Stimulated activated CD8-positive, alpha-beta memory T cell treated with anti-CD3 and anti-CD28 coated beads, Interleukin-7, amount 100 ng/mL, for 48 hours (primary cell): ENCODE measurements around the gene SEZ6L.

ENCODE experiments used
- DNase-seq, 2 donors: peaks; one replicate each; pipeline ENCODE4 v3.0.0-alpha.2; 2020; ENCODE audit warnings: low read depth in 1 of 2; ENCODE audit errors: extremely low read depth in 1 of 2

SEZ6L gene

DNA sequence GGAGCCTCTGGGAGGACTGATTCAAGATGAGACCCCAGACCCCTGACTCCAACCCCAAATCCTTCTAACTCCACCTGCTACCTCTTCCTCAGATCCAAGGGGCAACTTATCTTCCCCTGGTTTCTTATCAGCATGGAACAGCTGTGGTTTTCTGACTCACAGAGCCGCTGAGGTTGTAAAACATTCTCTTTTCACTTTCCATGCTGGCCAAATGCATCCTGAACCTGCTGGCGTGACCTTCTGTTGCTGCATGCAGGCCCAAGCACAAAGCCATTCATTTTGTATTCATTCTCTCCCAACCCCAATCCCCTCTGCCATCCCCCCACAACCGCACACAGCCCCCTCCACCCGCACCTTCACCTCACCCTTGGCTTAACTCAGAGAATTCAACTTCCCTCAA is 70.3 kb downstream of the SEZ6L start:
- DNase-seq, result no peak

DNA sequence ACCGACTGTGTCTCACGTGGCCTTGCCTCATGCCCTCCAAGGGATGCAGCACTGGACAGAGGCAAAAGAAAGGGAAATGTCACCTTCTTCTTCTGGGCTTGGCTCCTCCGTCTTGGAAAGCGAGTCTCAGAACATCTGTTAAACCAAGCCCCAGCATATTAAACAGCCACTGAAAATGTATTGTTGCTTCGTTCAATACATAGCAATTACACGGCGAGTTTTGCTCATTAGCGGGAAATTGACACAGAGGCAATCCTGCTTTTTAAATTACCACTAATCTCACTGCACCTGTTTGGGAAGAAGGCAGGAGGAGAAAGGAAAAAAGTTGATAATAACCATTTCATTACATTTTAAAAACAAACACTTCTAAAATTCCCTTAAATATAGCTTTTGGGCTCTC is 72.1 kb downstream of the SEZ6L start:
- DNase-seq, result no peak

DNA sequence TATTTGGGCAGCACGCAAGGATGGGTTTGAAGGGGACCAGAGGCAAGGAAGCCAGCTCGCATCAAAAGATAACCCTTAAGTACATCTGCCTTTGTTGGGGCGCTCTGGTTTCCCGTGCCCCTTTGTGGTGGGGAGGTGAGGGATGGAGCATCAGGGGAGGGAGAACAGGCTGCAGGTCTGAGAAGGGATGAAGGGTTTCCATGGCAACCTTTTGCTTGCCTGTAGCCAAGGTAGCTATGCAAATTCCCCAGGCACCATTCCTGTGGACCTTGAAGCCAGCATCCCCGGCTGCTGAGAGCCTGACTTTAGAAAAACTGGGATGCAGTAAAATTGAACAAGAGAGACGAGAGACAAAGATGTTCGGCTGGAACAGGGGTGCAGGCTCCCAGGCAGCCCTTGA is 75.7 kb downstream of the SEZ6L start:
- DNase-seq, result no peak

DNA sequence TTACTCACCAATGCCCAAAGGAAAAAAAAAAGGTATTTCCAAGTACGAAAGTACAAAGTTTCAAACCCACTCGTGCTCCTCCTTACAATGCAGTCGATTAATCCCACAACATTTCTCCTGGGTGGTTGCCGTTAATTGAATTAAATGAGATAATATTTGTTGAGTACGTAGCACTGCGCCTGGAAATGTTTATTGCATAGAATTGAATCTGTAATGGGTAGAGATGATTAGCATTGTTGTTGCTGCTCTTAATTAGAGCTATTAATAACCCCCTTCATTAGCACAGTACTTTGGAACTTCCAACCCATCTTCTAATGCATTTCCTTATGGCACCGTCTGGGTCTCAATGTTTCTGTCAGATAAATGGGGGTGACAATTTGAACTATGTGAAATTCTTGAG is 77.3 kb downstream of the SEZ6L start:
- no peak for DNase-seq

DNA sequence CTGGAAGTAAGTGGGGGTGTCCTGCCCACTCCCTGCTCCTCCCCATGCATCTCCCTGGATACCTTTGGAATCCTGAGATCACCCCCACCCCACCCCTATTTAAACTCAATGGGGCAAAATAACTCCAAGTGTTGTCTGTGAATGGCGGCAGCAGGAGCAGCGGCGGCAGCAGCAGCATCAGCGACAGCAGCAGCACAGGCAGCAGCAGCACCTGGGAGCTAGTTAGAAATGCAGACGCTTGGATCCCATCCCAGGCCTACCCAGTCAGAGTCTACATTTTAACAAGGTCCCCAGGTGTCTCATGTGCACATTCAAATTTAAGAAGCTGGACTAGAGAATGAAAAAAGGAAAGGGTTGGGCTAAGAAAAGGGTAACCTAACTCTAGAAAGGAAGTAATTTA is 82.6 kb downstream of the SEZ6L start:
- no peak for DNase-seq

DNA sequence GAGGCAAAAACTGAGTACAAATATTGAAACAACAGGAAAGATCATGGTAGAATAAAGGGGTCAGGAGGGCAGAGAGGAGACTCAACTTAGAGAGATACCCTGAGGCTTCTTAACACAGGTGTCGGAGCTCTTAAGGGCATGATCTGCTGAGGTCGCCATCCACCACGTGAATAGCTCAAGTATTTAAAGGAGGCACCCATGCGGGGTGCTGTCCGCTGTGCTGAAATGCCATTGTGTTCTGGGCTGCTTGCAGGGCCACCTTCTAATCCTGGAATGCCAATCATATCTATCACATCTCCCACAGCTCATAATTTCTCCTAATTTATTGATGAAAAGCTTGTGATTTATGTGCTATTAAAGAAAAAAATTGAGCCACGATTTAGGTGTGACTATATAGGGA is 90.2 kb downstream of the SEZ6L start:
- DNase-seq, result no peak

DNA sequence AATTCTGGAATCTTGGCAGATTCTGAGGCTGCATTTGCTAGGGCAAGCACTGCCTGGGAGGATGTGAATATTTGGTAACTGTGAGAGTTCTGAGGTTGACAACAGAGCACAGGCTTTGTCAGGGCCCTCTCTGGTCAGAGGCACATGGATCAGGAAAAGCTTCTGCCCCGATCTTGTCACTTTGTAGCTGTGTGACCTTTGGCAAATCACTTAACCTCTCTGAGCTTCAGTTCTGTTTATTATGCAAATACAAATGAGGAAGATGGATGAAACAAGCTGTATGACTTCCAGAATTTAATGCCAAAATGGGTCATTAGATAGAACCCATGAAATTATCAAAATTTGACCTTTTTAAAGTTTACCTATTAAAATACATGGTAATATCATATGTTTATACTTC is 94.9 kb downstream of the SEZ6L start:
- no peak for DNase-seq

DNA sequence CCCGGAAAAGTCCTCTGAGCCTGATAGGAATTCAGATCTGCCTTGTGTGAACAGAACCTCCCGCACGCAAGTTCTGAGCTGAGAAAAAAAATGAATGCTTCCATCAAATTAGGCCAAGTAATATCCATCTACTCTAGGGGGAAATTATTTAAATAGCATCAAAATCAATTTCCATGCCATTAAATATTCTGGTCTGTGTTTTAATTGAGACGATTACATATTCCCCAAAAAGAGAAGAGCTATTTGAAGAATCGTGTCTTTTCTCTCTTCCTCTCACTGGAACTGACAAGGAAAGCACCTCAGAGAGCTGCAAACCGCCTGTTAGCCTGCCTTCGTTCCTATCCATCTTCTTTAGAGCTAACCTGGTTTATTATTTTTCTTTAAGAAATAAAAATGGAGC is 96.0 kb downstream of the SEZ6L start:
- DNase-seq, result no peak

DNA sequence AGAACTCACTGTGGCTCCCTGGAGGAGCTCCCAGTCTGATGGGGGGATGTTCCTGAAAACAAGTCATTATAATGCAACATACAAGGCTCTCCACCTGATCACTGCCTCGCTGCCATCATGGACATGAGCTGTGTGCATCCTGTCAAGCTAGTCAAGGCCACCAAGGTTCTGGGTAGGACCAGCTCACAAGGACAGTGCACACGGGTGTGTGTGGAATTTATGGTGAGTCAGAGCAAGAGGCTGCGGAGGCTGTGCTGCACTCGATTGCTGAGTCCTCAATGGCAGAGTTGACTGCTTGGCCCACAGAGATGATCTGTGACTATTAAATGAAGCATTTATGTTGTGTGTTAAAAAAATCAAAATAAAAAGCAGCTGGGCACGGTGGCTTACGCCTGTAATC is 96.6 kb downstream of the SEZ6L start:
- DNase-seq, result no peak

DNA sequence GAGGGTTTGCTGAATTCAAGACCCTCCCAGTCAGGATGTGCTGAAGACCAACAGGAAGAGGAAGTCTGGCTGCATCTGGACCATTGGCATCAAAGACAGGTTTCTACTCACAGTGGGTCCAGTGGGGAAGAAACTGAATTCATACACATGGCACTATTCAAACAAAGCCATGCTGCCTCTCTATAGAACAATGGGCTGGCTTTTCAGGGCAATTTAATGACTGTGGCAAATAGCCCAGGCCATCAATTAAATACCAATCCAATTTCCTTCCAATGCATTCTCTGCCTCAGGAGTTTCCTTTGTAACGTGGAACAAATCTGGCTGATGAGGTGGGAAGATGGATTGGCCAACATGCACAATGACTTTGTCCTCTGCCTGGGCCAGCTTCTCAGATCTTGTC is 98.6 kb downstream of the SEZ6L start:
- DNase-seq, result no peak

DNA sequence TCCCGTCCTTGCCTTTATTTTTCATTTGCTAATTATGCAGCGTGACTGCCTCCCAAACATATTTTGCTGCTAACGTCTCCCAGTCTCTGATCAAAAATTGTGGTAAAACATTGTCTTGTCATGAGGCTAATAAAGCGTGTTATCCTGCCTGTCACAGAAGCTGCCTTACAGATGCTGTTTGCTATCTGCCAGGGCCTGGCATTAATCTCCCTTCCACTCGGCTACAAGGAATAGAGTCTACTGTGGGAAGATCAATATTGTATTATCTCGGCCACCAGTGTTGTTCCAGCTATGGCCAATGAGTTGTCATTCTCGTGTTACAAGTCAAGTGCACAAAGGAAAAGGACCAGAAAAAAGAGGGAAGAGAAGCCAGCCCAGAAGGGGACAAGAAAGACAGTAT is 100.3 kb downstream of the SEZ6L start:
- no peak for DNase-seq

DNA sequence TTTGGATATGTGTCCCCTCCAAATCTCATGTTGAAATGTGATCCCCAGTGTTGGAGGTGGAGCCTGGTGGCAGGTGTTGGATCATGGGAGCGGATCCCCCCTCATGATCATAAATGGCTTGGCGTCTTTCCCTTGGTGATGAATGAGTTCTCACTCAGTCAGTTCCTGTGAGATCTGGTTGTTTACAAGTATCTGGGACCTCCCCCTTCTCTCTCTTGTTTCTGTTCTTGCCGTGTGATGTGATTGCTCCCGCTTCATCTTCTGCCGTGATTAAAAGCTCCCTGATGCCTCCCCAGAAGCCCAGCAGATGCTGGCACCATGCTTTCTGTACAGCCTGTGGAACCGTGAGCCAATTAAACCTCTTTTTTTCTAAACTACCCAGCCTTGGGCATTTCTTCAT is 102.2 kb downstream of the SEZ6L start:
- no peak for DNase-seq

DNA sequence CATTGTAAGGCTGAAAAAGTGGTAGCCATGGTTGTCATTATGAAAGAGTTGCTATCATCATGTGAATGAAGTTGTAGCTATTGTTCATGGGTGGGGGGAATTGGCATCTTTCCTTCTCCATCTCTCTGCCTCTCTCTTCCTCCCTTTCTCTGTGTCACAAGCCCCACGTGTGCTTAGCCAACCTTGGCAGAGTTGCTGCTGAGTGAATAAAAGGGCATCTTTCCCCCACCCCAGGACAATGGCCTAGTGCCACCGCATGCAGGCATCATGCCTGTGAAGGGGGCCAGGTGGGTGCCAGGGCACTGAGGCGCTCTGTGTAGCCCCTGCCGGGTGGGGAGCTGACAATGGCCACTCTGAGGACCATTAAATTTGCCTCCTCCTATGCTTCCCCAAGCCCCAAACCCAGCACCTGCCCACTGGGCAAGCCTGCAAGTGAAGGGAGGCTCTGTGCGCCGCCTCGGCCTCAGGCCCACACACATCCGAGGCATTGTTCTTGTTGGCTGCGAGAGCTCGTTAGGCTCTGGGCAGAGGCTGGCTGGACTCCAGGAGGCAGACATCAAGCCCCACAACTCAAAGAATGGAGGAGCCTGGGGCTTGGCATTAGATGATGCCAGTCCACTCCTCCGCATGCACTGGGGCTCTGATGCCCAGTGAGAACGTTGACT is 103.9 kb downstream of the SEZ6L start:
- DNase-seq, result no peak

DNA sequence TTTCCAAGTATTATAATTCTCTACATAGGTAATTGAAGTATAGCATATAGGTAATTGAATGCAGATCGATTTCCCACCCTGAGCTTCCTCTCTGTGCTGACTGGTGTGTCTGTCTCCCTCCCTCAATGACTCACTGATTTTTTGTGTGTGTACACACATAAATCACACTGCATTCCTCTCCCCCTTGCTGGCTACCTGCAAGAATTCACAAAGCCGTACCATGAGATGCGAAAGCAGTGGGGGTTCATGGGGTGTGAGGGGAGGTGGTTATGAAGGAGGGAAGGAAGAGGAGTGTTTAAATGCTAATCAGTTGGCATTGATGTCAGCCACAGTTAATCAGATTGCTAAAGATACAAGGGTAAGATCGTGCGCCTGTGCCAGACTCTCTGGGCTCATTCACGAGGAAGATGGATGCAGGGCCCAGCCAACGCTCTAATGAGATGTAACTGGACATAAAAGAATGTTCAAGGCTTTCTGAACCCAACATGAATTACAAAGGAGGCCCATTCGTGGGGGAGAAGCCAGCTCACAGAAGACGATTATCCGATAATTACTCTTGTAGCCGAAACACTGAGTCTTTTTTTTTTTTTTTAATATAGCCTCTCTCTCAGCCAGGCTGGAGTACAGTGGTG is 107.4 kb downstream of the SEZ6L start:
- DNase-seq, result no peak

DNA sequence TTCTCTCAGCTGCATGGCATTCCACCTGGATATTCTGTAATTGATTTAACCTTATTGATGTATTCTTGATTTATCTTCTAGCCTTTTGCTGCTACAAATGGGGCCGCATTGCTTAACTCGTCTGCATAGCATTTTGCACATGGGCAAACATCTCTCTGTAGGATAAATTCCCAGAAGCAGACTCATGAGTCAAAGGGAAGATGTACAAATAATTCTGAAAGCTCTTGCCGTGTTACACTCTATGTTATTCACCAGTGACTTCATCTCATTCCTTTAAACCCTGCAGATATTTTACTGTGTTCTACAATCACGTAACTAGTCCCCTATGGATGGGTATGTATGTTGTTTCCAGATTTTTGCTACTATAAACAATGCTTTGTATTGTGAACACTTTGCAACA is 112.7 kb downstream of the SEZ6L start:
- DNase-seq, result no peak

DNA sequence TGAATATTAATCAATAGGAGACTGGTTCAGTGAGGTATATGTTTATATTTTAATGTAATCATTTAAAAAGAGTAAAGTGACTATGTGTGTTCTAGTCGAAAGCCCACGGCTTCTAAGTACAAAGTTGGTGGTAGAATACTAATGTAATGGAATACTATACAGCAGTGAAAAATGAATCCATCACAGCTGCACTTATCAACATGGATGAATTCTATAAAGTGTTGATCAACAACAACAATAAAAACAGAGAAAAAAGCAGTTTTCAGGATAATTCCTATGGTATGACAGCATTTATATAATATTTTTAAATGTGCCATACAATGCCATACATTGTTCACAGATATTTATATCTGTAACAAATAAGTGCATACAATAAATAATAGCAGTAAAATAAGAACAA is 114.1 kb downstream of the SEZ6L start:
- DNase-seq, result no peak

DNA sequence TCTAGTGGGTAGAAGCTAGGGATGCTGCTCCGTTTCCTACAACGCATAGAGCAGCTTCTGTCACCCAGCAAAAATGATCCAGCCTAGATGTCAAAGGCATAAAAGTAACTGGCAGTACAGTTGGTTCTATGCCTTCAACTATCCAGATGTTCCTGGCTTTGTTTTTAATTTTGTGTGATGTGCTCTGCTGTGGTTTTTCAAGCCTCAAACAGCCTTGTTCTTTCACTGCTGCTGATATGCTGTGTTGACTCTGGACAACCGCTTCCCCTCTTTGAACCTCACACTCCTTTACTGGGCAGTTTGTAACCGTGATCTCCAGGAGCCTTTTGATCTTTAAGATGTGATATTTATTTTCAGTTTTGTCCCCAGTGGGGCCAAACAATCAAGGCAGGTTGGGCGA is 116.4 kb downstream of the SEZ6L start:
- DNase-seq, result no peak

DNA sequence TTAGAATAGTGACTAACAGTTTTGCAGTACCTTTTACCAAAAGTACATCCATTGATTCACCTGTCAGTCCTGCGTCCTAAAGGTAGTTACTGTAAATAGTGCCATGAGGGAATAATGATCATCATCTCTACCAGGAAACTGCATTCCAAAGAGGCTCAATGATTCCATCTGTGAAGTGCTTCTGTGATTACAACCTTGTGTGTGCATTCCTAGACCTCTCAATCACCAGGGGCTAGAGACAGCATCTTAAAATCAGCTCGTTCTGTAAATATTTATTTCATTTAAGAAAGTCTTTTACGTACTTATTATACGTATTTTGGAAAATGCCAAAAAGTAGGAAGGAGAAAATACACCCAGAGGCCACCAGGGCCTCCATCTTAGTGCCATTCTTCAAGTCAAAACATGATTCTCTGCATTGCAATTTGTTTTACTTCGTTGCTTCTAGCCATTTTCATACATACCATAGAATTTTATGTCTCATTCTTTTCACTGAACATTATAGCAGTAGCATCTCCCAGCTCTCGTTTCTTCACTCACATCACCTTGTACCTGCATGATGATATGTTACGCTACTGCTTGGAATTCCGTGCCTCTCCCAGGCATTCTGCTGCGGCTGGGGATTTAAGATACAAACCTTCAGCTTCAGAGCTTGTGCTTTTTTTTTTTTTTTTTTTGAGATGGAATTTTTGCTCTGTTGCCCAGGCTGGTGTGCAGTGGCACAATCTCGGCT is 117.0 kb downstream of the SEZ6L start:
- DNase-seq, result no peak

DNA sequence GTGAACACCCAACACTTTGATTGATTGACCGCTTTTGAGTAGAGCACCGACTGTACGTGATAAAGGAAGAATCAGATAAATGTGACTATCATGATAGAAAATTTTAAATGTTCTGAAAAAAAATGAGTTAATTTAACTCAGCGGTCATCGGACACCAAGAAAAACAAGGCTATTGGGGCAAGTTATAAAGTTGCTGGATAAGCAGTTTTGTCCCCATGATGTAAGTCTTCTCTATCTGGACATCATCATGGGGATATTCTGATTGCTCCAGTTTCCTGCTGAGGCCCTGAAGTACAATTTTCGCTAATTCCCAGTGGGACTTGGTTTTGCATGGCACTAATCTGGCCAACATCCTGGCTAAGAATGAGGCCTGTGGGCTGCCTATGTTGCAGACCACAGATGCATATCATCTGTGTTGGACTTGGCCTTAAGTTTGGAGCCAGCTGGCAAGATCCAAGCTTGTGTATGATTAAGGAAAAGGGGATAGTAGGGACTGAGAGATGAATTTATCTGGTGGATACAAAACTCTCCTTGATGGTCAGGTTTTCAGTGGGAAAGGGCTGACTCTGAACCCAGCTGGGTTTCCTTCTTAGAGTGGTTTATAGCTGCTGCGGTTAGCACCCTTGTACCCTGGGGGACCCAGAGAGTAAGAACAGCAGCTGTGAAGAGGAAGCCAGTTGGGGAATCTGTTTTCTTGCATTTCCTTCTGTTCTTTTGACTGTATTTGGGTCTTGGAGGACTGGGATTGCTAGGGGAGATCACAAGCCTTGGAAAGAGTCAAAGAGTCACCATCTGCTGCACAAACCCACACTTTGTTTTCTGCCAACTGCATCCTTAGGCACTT is 118.3 kb downstream of the SEZ6L start:
- DNase-seq, result no peak

DNA sequence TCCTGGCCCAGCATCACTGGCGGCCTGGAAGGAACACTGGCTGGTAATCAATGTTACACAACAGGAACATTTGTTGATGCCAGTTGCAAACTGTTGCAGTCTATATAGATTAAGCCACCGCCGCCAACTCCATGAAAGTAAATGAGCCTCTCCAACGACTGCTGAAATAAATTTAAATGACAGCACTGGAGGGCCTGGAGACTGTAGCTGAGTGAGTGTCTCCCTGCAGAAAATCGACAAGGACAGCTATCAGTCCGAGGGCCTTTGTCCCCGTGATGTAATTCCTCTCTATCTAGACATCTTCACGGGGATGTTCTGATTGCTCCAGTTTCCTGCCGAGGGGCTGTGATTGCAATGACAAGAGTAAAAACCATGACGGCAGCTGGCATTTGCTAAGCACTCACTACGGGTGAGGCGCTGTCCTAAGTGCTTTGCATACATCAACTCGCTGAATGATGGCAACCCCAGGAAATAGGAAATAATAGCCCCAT is 120.4 kb downstream of the SEZ6L start:
- DNase-seq, result no peak

DNA sequence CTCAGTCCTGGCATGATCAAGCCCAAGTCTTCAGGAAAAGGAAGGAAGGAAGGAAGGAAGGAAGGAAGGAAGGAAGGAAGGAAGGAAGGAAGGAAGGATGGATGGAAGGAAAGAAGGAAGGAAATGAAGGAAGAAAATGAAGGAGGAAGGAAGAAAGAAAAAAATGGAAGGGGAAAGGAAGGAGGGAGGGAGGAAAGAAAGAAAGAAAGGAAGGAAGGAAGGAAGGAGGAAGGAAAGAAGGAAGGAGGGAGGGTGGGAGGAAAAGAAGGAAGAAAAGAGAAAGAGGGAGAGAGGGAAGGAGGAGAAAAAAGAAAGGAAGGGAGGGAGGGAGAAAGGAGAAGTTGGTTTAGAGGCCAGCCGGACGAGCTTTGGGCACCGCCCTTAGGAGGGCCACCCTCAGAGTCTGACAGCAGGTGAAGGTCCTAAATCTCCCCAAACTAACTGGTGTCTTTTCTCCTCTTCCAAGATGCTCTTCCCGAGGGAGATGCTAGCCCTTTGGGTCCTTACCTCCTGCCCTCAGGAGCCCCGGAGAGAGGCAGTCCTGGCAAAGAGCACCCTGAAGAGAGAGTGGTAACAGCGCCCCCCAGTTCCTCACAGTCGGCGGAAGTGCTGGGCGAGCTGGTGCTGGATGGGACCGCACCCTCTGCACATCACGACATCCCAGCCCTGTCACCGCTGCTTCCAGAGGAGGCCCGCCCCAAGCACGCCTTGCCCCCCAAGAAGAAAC is 122.8 kb downstream of the SEZ6L start:
- no peak for DNase-seq
